Kidney (tissue), 14 donors: Measurements from ENCODE around the gene MED27. TPM values are rescaled to one million over a fixed set of nuclear protein-coding genes. Genes with fewer than 3 reads are reported as not detected.

ENCODE experiments used
- DNase-seq, 5 donors: peaks; one replicate each; pipeline ENCODE4 v3.0.0-alpha.2; 2013 to 2020
- FAIRE-seq: peaks from 2 replicates; lab custom pipeline; 2012; peaks lifted over from hg19 to GRCh38; lab: Jason Lieb, UNC
- H3K27ac ChIP-seq, 2 donors: one replicate each; pipeline ENCODE4 v1.7.0; 2013; ENCODE audit warnings: low read depth in 2 of 2, low read length in 2 of 2, inconsistent platforms in 1 of 2
- H3K27me3 ChIP-seq: one replicate; pipeline ENCODE4 v1.7.1; 2013; ENCODE audit warnings: low read length, inconsistent platforms; ENCODE audit not compliant: control insufficient read depth, insufficient read depth
- H3K36me3 ChIP-seq, 3 donors: one replicate each; pipeline versions ENCODE4 v1.7.0 to v1.7.1; 2013; ENCODE audit warnings: low read length in 3 of 3, control low read depth in 1 of 3, inconsistent platforms in 1 of 3; ENCODE audit not compliant: insufficient read depth in 3 of 3, control insufficient read depth in 2 of 3
- H3K4me1 ChIP-seq, 3 donors: one replicate each; pipeline versions ENCODE4 v1.7.0 to v1.7.1; 2013; ENCODE audit warnings: low read length in 3 of 3, inconsistent platforms in 1 of 3, low read depth in 1 of 3; ENCODE audit not compliant: control insufficient read depth in 2 of 3, insufficient read depth in 2 of 3
- H3K4me3 ChIP-seq, 3 donors: one replicate each; pipeline versions ENCODE4 v1.7.0 to v1.8.1; 2013; ENCODE audit warnings: low read length in 3 of 3, control low read depth in 1 of 3, inconsistent platforms in 1 of 3
- H3K9ac ChIP-seq, 3 donors: one replicate each; pipeline versions ENCODE4 v1.7.0 to v1.7.1; 2013; ENCODE audit warnings: low read length in 3 of 3, control low read depth in 1 of 3, inconsistent platforms in 1 of 3
- H3K9me3 ChIP-seq, 3 donors: one replicate each; pipeline versions ENCODE4 v1.7.0 to v1.7.1; 2013; ENCODE audit warnings: low read length in 3 of 3, control low read depth in 1 of 3, inconsistent platforms in 1 of 3; ENCODE audit not compliant: control insufficient read depth in 2 of 3, insufficient read depth in 1 of 3
- CTCF ChIP-seq: IDR thresholded peaks from 3 replicates; pipeline ENCODE4 v1.5.1; 2012; ENCODE audit warnings: mild to moderate bottlenecking, moderate library complexity, borderline replicate concordance; ENCODE audit not compliant: insufficient read depth; ENCODE audit errors: extremely low read depth
- intact Hi-C: fragments of 100-400 bp; cut with DNase I; formaldehyde crosslinking; loops from one replicate; pipeline ENCODE4 v1.11.1; 2022
- polyA plus RNA-seq: library from polyadenylated mRNA; stranded (reverse); fragments of 350-450 nt; fragmentation: Illumina TruSeq; extraction: RNeasy Lipid Tissue Mini Kit (QIAGEN cat#74804); gene quantifications from one replicate; pipeline ENCODE4 v1.2.3, GENCODE V29; 2014; ENCODE audit warnings: low read depth, low replicate concordance; ENCODE audit not compliant: insufficient read depth
- total RNA-seq: library from RNA; stranded (reverse); fragmentation: NEBNext Ultra II Directional; extraction: Animal tissue kit (Norgen Biotek cat#: 25700); gene quantifications from one replicate; pipeline ENCODE4 v1.2.1, GENCODE V29; 2021
- donor health status: control.
- donor health status: control.
- donor health status: control.
- donor health status: control.
- donor health status: control.
- donor health status: DM: yes; HTN: yes; CAD: no.
- donor health status: Normal renal cell carcinoma (clear cell type).

The MED27 gene
- total and polyA plus RNA-seq, 2 donors from 2014 or later: 15.9 to 23.1 TPM

GRCh38 chr9:131876486-131876885 is 203.2 kb downstream of the MED27 start:
- TF ChIP-seq CTCF: no peak
- DNase-seq (peak in 1 of 5 donors; percentile 40), FAIRE-seq (no peak)
- H3K36me3 ChIP-seq: no peaks in the 10 kb centered on the region
- H3K4me3 ChIP-seq: no peak overlapping the region
- H3K9ac ChIP-seq: no peak overlapping the region
- intact Hi-C loops: no loop called here
- no peaks in the 10 kb centered on the region for H3K4me1 ChIP-seq
- no peaks in the 10 kb centered on the region for H3K27me3 ChIP-seq
- H3K27ac ChIP-seq: no peak overlapping the region
- H3K9me3 ChIP-seq: no peaks in the 10 kb centered on the region

- H3K4me3 ChIP-seq: no peak overlapping the region
- no peaks in the 10 kb centered on the region for H3K9me3 ChIP-seq
- H3K27ac ChIP-seq: no peak overlapping the region
- H3K9ac ChIP-seq: no peak overlapping the region
- H3K27me3 ChIP-seq: no peaks in the 10 kb centered on the region
- intact Hi-C loops: no loop called here
- FAIRE-seq (no peak), DNase-seq (peak in 1 of 5 donors; percentile 32)
- no peaks in the 10 kb centered on the region for H3K36me3 ChIP-seq
- TF ChIP-seq CTCF: no peak
- H3K4me1 ChIP-seq: no peaks in the 10 kb centered on the region
Measured at GRCh38 chr9:131875828-131876485, 203.7 kb downstream of the MED27 start.

GRCh38 chr9:131874916-131875670 is 204.6 kb downstream of the MED27 start:
- Histone ChIP-seq H3K4me1 (no peaks in the 10 kb centered on the region), H3K4me3 (no peak overlapping the region), H3K36me3 (no peaks in the 10 kb centered on the region), H3K9ac (no peak overlapping the region), H3K27ac (no peak overlapping the region), H3K27me3 (no peaks in the 10 kb centered on the region), H3K9me3 (no peaks in the 10 kb centered on the region)
- TF ChIP-seq CTCF: no peak
- FAIRE-seq (no peak), DNase-seq (peak in 1 of 5 donors; percentile 38)
- intact Hi-C loops: no loop called here
